Measurements from ENCODE around the gene HAUS8. TPM values are rescaled to one million over a fixed set of nuclear protein-coding genes. Genes with fewer than 3 reads are reported as not detected.

Gene HAUS8
- total and polyA plus RNA-seq, 9 of the 15 experiments (the other 6 are each of a cell fraction or from before 2014, with no cell fraction given) = 20.5 to 53.2 (median 36.0) TPM

DNA sequence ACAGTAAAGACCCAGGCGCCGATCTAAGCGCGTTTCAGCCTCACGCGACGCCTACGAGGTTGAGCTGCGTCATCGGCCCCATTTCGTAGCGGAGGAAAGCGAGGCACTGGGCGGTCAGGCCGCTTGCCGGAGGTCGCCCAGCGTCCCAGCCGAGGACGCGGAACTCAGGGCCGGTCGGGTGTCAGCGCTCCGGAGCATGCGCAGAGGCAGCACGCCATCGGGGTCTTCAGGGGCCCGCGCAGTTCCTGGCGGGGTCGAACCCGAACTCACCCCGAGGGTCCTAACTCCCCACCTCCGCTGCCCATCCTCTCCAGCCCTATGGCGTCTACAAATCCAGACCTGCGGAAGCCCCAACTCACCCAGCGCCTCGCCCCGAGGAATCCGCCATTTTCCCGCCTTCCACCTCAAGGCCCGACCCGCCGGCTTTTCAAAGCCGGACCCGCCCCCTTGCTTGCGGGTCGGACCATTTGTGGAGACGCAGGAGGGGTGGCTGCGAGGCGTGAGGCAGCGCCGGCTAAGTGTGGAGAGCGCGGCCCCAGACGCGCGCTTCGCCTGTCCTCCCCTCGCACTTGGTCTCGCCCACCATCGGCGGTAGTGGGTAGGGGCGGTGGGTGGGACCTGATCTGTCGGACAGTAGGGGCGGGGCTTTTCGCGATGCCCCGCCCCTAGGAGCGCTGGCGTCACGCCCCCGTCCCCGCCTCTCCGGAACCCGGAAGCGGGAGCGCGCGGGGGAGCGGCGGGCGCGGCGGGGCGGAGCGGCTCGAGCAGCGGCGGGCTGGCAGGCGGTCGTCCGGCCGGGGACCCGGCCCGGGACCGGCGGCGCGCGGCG is at the start of gene HAUS8, which contains the start of gene MYO9B (continued):
- TF ChIP-seq MGA (IDR thresholded peaks at IDR 0.05) (peak; percentile 91), SMARCC2 (IDR thresholded peaks at IDR 0.05; ENCODE audit: low read depth) (no peak), XRCC3 (IDR thresholded peaks at IDR 0.05) (no peak), PREB (CRISPR knock-in tag; IDR thresholded peaks at IDR 0.05) (0 out of 2 replicates have a peak, but pooled peaks have one; percentile 27), ZNF347 (CRISPR knock-in tag; IDR thresholded peaks at IDR 0.05; ENCODE audit: low read depth) (no peak), MIER1 (IDR thresholded peaks at IDR 0.05; ENCODE audit: low read depth) (no peak), ZKSCAN3 (CRISPR knock-in tag; IDR thresholded peaks at IDR 0.05) (no peak), ZNF707 (CRISPR knock-in tag; conservative IDR thresholded peaks at IDR 0.05) (no peak), MAFF (IDR thresholded peaks at IDR 0.05; ENCODE audit: low read length) (peak; percentile 67; the same call in 1 of the 2 replicates), CEBPZ (IDR thresholded peaks at IDR 0.05; ENCODE audit: borderline replicate concordance, low read depth, low read length) (no peak), CCAR2 (IDR thresholded peaks at IDR 0.05; ENCODE audit: low read depth, low read length) (no peak)
